Vagina (tissue), 2 donors: ENCODE data around the gene PAMR1.

Experiments
- CTCF ChIP-seq, 3 experiments: fragments of 450-650 bp in 2 of 3; fragments of 200-600 bp in 1 of 3; sonication (generic) in 1 of 3; IDR thresholded peaks; one replicate each; pipeline ENCODE4 v1.5.1; 2017 to 2019; ENCODE audit warnings: antibody characterized with exemption in 3 of 3, mild to moderate bottlenecking in 2 of 3, moderate library complexity in 2 of 3
- POLR2A ChIP-seq, 2 donors: fragments of 450-650 bp; IDR thresholded peaks; one replicate each; pipeline ENCODE4 v1.6.1; 2017; ENCODE audit warnings: antibody characterized with exemption in 2 of 2, mild to moderate bottlenecking in 2 of 2, moderate library complexity in 2 of 2
- POLR2AphosphoS5 ChIP-seq, 2 donors: sonication (generic); formaldehyde crosslinking; IDR thresholded peaks; one replicate each; pipeline ENCODE4 v1.9.0; 2017; ENCODE audit warnings: antibody characterized with exemption in 2 of 2, mild to moderate bottlenecking in 2 of 2, low read depth in 1 of 2; ENCODE audit not compliant: insufficient read depth in 1 of 2

- TF ChIP-seq CTCF (IDR thresholded peaks at IDR 0.05) = no peak
- no peak for TF ChIP-seq POLR2AphosphoS5 (IDR thresholded peaks at IDR 0.05; ENCODE audit: insufficient read depth in 1 of 2, low read depth in 1 of 2)
- TF ChIP-seq POLR2A (IDR thresholded peaks at IDR 0.05) = no peak
These were observed 37.3 kb downstream of the PAMR1 start for GRCh38 chr11:35488117-35488516.
